ENCODE measurements around the gene DTX1.

DTX1 gene

GRCh38 chr12:113056631-113057488 is at the start of gene DTX1:
DTX1 (plus strand) TSS chr12:113056730; CDS start chr12:113058193, 1,463 bp downstream.
- no peak within 1 kb of the TSS for H3K4me3 ChIP-seq (ENCODE audit: low read depth, low read length)
- in situ Hi-C loops (cut with HindIII; ENCODE audit: low sequenced_read_pairs) = no loop called here
- DNase-seq (ENCODE audit: low read depth, low spot score) = no peak
- TF ChIP-seq CTCF (IDR thresholded peaks at IDR 0.05; ENCODE audit: low read depth, low read length) = no peak

- no peak for TF ChIP-seq CTCF (IDR thresholded peaks at IDR 0.05; ENCODE audit: low read depth, low read length)
- no peak overlapping the region for H3K4me3 ChIP-seq (ENCODE audit: low read depth, low read length)
- peak; percentile 91 for DNase-seq (ENCODE audit: low read depth, low spot score)
- in situ Hi-C loops (cut with HindIII; ENCODE audit: low sequenced_read_pairs) = no loop called here
These were observed 49.4 kb upstream of the DTX1 start for GRCh38 chr12:113007166-113007565.

GRCh38 chr12:113010701-113011100 is 45.8 kb upstream of the DTX1 start:
- H3K4me3 ChIP-seq (ENCODE audit: low read depth, low read length) = no peak overlapping the region
- TF ChIP-seq CTCF (IDR thresholded peaks at IDR 0.05; ENCODE audit: low read depth, low read length) = no peak
- in situ Hi-C loops (cut with HindIII; ENCODE audit: low sequenced_read_pairs) = no loop called here
- no peak for DNase-seq (ENCODE audit: low read depth, low spot score)

GRCh38 chr12:113014565-113014964 is 42.0 kb upstream of the DTX1 start:
- no peak for TF ChIP-seq CTCF (IDR thresholded peaks at IDR 0.05; ENCODE audit: low read depth, low read length)
- no peak overlapping the region for H3K4me3 ChIP-seq (ENCODE audit: low read depth, low read length)
- DNase-seq (ENCODE audit: low read depth, low spot score) = no peak
- in situ Hi-C loops (cut with HindIII; ENCODE audit: low sequenced_read_pairs) = no loop called here

- in situ Hi-C loops (cut with HindIII; ENCODE audit: low sequenced_read_pairs) = no loop called here
- TF ChIP-seq CTCF (IDR thresholded peaks at IDR 0.05; ENCODE audit: low read depth, low read length) = no peak
- H3K4me3 ChIP-seq (ENCODE audit: low read depth, low read length) = no peak overlapping the region
- no peak for DNase-seq (ENCODE audit: low read depth, low spot score)
These were observed 39.7 kb upstream of the DTX1 start for GRCh38 chr12:113016796-113017195.

- no peak for TF ChIP-seq CTCF (IDR thresholded peaks at IDR 0.05; ENCODE audit: low read depth, low read length)
- in situ Hi-C loops (cut with HindIII; ENCODE audit: low sequenced_read_pairs) = no loop called here
- no peak overlapping the region for H3K4me3 ChIP-seq (ENCODE audit: low read depth, low read length)
- peak; percentile 48 for DNase-seq (ENCODE audit: low read depth, low spot score)
These were observed 37.5 kb upstream of the DTX1 start for GRCh38 chr12:113019025-113019424.

Data from astrocyte of the spinal cord (primary cell).